ENCODE results near the gene TPSAB1. TPM values are rescaled to one million over a fixed set of nuclear protein-coding genes. Genes with fewer than 3 reads are reported as not detected.

TPSAB1 gene
- total and polyA plus RNA-seq, 4 donors = 10.1 to 129 (median 89.3) TPM; not detected in 1

DNA sequence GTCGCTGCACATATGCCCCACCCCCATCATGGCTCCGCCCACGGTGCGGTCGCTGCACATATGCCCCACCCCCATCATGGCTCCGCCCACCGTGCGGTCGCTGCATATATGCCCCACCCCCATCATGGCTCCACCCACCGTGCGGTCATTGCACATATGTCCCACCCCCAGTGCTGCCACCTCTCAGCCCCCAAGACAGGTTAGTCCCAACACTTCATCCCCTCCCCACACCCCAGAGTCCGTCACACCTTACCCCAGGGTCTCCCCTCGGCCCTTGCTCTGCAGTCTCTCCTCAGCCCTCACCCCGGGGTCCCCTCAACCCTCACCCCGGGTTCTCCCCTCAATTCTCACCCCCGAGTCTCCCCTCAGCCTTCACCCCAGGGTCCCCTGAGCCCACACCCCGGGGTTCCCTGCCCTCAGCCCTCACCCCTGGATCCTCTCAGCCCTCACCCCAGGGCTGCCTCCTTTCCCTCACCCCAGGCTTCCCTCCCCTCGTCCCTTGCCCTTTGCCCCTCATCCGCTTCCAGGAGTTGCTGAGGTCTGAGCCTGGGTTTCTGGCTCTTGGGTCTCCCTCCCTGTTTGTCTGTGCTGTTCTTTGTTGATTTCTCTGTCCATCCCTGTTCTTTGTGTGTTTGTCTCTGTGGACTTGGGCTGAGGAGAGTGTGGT, 41.0 kb upstream of the TPSAB1 start:
- Histone ChIP-seq H3K27ac (ENCODE audit: low read depth in 1 of 2, low read length in 1 of 2) (no peak overlapping the region), H3K9me3 (ENCODE audit: control insufficient read depth in 4 of 4, insufficient read depth in 3 of 4, low read length in 3 of 4) (peaks cover 0 to 3% (median 0%) of the 10 kb centered on the region in 4 donors), H3K4me3 (no peak overlapping the region), H3K4me1 (ENCODE audit: control insufficient read depth in 5 of 5, insufficient read depth in 5 of 5, low read length in 5 of 5) (no peaks in the 10 kb centered on the region), H3K27me3 (ENCODE audit: control insufficient read depth in 3 of 3, insufficient read depth in 3 of 3, low read length in 2 of 3) (no peaks in the 10 kb centered on the region), H3K36me3 (ENCODE audit: control insufficient read depth in 4 of 4, insufficient read depth in 4 of 4, low read length in 4 of 4) (no peaks in the 10 kb centered on the region), H3K9ac (ENCODE audit: insufficient read depth in 1 of 2, low read length in 2 of 2) (no peak overlapping the region)
- DNase-seq (no peak), ATAC-seq (ENCODE audit: insufficient read depth, low FRiP score) (no peak)
- WGBS, 2 donors = 82 to 89% methylated on average over 14 to 15 of the region's 19 CpGs
- TF ChIP-seq, protein P1, sequence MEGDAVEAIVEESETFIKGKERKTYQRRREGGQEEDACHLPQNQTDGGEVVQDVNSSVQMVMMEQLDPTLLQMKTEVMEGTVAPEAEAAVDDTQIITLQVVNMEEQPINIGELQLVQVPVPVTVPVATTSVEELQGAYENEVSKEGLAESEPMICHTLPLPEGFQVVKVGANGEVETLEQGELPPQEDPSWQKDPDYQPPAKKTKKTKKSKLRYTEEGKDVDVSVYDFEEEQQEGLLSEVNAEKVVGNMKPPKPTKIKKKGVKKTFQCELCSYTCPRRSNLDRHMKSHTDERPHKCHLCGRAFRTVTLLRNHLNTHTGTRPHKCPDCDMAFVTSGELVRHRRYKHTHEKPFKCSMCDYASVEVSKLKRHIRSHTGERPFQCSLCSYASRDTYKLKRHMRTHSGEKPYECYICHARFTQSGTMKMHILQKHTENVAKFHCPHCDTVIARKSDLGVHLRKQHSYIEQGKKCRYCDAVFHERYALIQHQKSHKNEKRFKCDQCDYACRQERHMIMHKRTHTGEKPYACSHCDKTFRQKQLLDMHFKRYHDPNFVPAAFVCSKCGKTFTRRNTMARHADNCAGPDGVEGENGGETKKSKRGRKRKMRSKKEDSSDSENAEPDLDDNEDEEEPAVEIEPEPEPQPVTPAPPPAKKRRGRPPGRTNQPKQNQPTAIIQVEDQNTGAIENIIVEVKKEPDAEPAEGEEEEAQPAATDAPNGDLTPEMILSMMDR (IDR thresholded peaks at IDR 0.05; ENCODE audit: control extremely low read depth, extremely low read depth) = no peak

DNA sequence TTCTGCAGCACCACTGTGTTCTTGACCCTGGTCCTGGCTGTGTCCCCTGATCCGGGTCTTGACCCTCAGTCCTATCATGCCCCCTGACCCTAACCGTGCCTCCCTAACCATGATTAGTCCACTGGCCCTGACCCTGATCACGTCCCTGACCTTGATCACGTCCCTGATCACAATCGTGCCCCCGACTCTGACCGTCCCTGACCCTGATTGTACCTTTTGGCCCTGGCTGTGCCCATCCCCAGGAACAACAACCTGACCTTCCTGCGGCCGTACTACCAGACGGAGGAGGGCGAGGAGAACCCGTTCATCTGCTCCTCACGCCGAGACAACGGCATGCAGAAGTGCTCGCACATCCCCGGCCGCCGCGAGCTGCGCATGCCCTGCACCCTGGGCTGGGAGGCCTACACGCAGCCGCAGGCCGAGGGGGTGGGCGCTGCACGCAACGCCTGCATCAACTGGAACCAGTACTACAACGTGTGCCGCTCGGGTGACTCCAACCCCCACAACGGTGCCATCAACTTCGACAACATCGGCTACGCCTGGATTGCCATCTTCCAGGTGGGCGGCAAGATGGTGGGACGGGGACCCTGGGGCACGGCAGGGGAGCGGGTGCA, 40.4 kb upstream of the TPSAB1 start:
- H3K9me3 ChIP-seq (ENCODE audit: control insufficient read depth in 4 of 4, insufficient read depth in 3 of 4, low read length in 3 of 4) = peaks cover 0 to 3% (median 0%) of the 10 kb centered on the region in 4 donors
- TF ChIP-seq, protein P1 (IDR thresholded peaks at IDR 0.05; ENCODE audit: control extremely low read depth, extremely low read depth) = no peak

DNA sequence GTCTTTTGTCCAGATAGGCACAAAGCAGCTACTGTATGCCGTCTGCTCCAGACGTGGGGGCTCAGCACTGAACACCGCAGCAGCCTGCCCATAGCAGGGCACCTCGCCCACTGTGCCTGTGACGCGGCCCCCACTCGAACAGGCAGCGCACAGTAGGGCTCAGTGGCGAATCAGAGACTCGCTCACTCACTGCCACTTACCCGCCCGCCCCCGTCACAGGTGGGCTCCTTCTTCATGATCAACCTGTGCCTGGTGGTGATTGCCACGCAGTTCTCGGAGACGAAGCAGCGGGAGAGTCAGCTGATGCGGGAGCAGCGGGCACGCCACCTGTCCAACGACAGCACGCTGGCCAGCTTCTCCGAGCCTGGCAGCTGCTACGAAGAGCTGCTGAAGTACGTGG, 39.1 kb upstream of the TPSAB1 start:
- Histone ChIP-seq H3K27ac (ENCODE audit: low read depth in 1 of 2, low read length in 1 of 2) (no peak overlapping the region), H3K36me3 (ENCODE audit: control insufficient read depth in 4 of 4, insufficient read depth in 4 of 4, low read length in 4 of 4) (no peaks in the 10 kb centered on the region), H3K9me3 (ENCODE audit: control insufficient read depth in 4 of 4, insufficient read depth in 3 of 4, low read length in 3 of 4) (peaks cover 0 to 3% (median 0%) of the 10 kb centered on the region in 4 donors), H3K4me1 (ENCODE audit: control insufficient read depth in 5 of 5, insufficient read depth in 5 of 5, low read length in 5 of 5) (no peaks in the 10 kb centered on the region), H3K9ac (ENCODE audit: insufficient read depth in 1 of 2, low read length in 2 of 2) (no peak overlapping the region), H3K27me3 (ENCODE audit: control insufficient read depth in 3 of 3, insufficient read depth in 3 of 3, low read length in 2 of 3) (no peaks in the 10 kb centered on the region), H3K4me3 (no peak overlapping the region)
- DNase-seq (no peak), ATAC-seq (ENCODE audit: insufficient read depth, low FRiP score) (no peak)
- 93 to 95% methylated on average over 25 of the region's 25 CpGs for WGBS, 2 donors
- TF ChIP-seq, protein P1 (IDR thresholded peaks at IDR 0.05; ENCODE audit: control extremely low read depth, extremely low read depth) = no peak

More for the DNA sequence above, 40.4 kb upstream of the TPSAB1 start:
- DNase-seq (no peak), ATAC-seq (ENCODE audit: insufficient read depth, low FRiP score) (no peak)
- no peaks in the 10 kb centered on the region for H3K36me3 ChIP-seq (ENCODE audit: control insufficient read depth in 4 of 4, insufficient read depth in 4 of 4, low read length in 4 of 4)
- no peaks in the 10 kb centered on the region for H3K27me3 ChIP-seq (ENCODE audit: control insufficient read depth in 3 of 3, insufficient read depth in 3 of 3, low read length in 2 of 3)
- no peak overlapping the region for H3K27ac ChIP-seq (ENCODE audit: low read depth in 1 of 2, low read length in 1 of 2)
- 94 to 95% methylated on average over 38 of the region's 38 CpGs for WGBS, 2 donors
- H3K4me1 ChIP-seq (ENCODE audit: control insufficient read depth in 5 of 5, insufficient read depth in 5 of 5, low read length in 5 of 5) = no peaks in the 10 kb centered on the region
- H3K4me3 ChIP-seq = no peak overlapping the region
- no peak overlapping the region for H3K9ac ChIP-seq (ENCODE audit: insufficient read depth in 1 of 2, low read length in 2 of 2)
